RPMI7951 (cell line): Measurements from ENCODE around the gene LCA5L. TPM values are rescaled to one million over a fixed set of nuclear protein-coding genes. Genes with fewer than 3 reads are reported as not detected.

Source experiments
- total RNA-seq: library from RNA; depleted of rRNA; stranded (reverse); fragments of >200 nt; shearing (Covaris generic); gene quantifications from 2 replicates; pipeline ENCODE4 v1.2.3, GENCODE V29; 2014; rRNA removed

Gene LCA5L
- total RNA-seq, 1 experiment from 2014 or later: 0.96 TPM

Other genes starting within 250 kb of the LCA5L start
- gene BRWD1, start 132.1 kb downstream of the LCA5L start, total RNA-seq: 23.4 and 30.1 TPM in 2 replicates
- gene HMGN1, start 96.7 kb downstream of the LCA5L start, total RNA-seq: 246 and 276 TPM in 2 replicates
- gene SH3BGR, start 6.2 kb upstream of the LCA5L start, total RNA-seq: 1.2 and 1.3 TPM in 2 replicates
- 0.39 and 0.72 TPM in 2 replicates for gene B3GALT5, start 167.2 kb upstream of the LCA5L start, total RNA-seq